T-helper 2 cell (primary cell): Measurements from ENCODE around the gene DNAAF8.
"Not testable (repeated sequence)": the region's sequence is repeated elsewhere in the genome, so short reads cannot be mapped to it uniquely, and the experiment has no call there.

Experiments
- DNase-seq, 5 experiments: peaks; one replicate each; pipeline versions ENCODE4 v3.0.0 to v3.0.0-alpha.2; 2012 to 2022

Gene DNAAF8

GRCh38 chr16:4784444-4784987 lies 50.2 kb downstream of the DNAAF8 start:
- DNase-seq: not testable (repeated sequence)

GRCh38 chr16:4785758-4786433 lies 51.6 kb downstream of the DNAAF8 start:
- no peak for DNase-seq

- no peak for DNase-seq
Observed at GRCh38 chr16:4787068-4787467, 52.7 kb downstream of the DNAAF8 start.

- no peak for DNase-seq
Observed at GRCh38 chr16:4787627-4788482, 53.5 kb downstream of the DNAAF8 start, which contains the start of gene SEPTIN12. Gene SEPTIN12 (minus strand): TSS chr16:4788345. CDS start chr16:4787645, 700 bp downstream.

GRCh38 chr16:4788489-4788889 lies 54.2 kb downstream of the DNAAF8 start:
- no peak for DNase-seq

- no peak for DNase-seq
Observed at GRCh38 chr16:4788910-4789309, 54.6 kb downstream of the DNAAF8 start.

- DNase-seq: no peak
Observed at GRCh38 chr16:4790261-4790660, 55.9 kb downstream of the DNAAF8 start.

GRCh38 chr16:4790871-4791270 lies 56.5 kb downstream of the DNAAF8 start:
- no peak for DNase-seq

- DNase-seq: no peak
Observed at GRCh38 chr16:4792951-4793513, 58.7 kb downstream of the DNAAF8 start.

GRCh38 chr16:4795181-4795827 lies 61.0 kb downstream of the DNAAF8 start, which contains the start of gene SMIM22:
Gene SMIM22 (plus strand): TSS chr16:4795369. CDS start chr16:4795735, 366 bp downstream.
- DNase-seq: no peak

GRCh38 chr16:4795828-4796572 lies 61.7 kb downstream of the DNAAF8 start:
- no peak for DNase-seq

GRCh38 chr16:4796982-4797804 lies 62.9 kb downstream of the DNAAF8 start:
- no peak for DNase-seq

GRCh38 chr16:4797805-4798252 lies 63.5 kb downstream of the DNAAF8 start:
- no peak for DNase-seq

GRCh38 chr16:4798456-4798855 lies 64.1 kb downstream of the DNAAF8 start:
- no peak for DNase-seq
